HL-60 (cell line): ENCODE results near the gene PSG7.
"Not testable (repeated sequence)": the region's sequence is repeated elsewhere in the genome, so short reads cannot be mapped to it uniquely, and the experiment has no call there.

Experiments used
- GABPA ChIP-seq: IDR thresholded peaks from 2 replicates; pipeline ENCODE4 v1.6.1; 2012; ENCODE audit warnings: low read depth
- POLR2AphosphoS5 ChIP-seq: IDR thresholded peaks from 2 replicates; pipeline ENCODE4 v1.6.1; 2012; ENCODE audit warnings: low read depth
- TF ChIP-seq, protein P1 (sequence below): IDR thresholded peaks from one replicate; pipeline ENCODE4 v1.5.1; 2011; ENCODE audit warnings: low read length, control low read depth, inconsistent platforms; ENCODE audit not compliant: insufficient read depth
- TF ChIP-seq, protein P2 (sequence below): IDR thresholded peaks from 2 replicates; pipeline ENCODE4 v1.6.1; 2012; ENCODE audit warnings: low read depth; ENCODE audit not compliant: insufficient replicate concordance

GRCh38 chr19:42911731-42912130 lies 25.3 kb downstream of the PSG7 start:
- not testable (repeated sequence) for TF ChIP-seq POLR2AphosphoS5, GABPA
- TF ChIP-seq, protein P1, sequence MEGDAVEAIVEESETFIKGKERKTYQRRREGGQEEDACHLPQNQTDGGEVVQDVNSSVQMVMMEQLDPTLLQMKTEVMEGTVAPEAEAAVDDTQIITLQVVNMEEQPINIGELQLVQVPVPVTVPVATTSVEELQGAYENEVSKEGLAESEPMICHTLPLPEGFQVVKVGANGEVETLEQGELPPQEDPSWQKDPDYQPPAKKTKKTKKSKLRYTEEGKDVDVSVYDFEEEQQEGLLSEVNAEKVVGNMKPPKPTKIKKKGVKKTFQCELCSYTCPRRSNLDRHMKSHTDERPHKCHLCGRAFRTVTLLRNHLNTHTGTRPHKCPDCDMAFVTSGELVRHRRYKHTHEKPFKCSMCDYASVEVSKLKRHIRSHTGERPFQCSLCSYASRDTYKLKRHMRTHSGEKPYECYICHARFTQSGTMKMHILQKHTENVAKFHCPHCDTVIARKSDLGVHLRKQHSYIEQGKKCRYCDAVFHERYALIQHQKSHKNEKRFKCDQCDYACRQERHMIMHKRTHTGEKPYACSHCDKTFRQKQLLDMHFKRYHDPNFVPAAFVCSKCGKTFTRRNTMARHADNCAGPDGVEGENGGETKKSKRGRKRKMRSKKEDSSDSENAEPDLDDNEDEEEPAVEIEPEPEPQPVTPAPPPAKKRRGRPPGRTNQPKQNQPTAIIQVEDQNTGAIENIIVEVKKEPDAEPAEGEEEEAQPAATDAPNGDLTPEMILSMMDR = not testable (repeated sequence)
- TF ChIP-seq, protein P2, sequence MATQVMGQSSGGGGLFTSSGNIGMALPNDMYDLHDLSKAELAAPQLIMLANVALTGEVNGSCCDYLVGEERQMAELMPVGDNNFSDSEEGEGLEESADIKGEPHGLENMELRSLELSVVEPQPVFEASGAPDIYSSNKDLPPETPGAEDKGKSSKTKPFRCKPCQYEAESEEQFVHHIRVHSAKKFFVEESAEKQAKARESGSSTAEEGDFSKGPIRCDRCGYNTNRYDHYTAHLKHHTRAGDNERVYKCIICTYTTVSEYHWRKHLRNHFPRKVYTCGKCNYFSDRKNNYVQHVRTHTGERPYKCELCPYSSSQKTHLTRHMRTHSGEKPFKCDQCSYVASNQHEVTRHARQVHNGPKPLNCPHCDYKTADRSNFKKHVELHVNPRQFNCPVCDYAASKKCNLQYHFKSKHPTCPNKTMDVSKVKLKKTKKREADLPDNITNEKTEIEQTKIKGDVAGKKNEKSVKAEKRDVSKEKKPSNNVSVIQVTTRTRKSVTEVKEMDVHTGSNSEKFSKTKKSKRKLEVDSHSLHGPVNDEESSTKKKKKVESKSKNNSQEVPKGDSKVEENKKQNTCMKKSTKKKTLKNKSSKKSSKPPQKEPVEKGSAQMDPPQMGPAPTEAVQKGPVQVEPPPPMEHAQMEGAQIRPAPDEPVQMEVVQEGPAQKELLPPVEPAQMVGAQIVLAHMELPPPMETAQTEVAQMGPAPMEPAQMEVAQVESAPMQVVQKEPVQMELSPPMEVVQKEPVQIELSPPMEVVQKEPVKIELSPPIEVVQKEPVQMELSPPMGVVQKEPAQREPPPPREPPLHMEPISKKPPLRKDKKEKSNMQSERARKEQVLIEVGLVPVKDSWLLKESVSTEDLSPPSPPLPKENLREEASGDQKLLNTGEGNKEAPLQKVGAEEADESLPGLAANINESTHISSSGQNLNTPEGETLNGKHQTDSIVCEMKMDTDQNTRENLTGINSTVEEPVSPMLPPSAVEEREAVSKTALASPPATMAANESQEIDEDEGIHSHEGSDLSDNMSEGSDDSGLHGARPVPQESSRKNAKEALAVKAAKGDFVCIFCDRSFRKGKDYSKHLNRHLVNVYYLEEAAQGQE = not testable (repeated sequence)
